Stimulated activated CD8-positive, alpha-beta memory T cell treated with anti-CD3 and anti-CD28 coated beads, Interleukin-4, amount 100 ng/mL, for 4 hours (primary cell): ENCODE data around the gene UBE2D3.

Source experiments
- DNase-seq, 2 donors: peaks; one replicate each; pipeline ENCODE4 v3.0.0-alpha.2; 2020; ENCODE audit warnings: low read depth in 2 of 2, low spot score in 1 of 2

The UBE2D3 gene

GRCh38 chr4:102758241-102759160 is 68.8 kb downstream of the UBE2D3 start:
- DNase-seq: no peak

- no peak for DNase-seq
Observed at GRCh38 chr4:102757681-102758080, 69.7 kb downstream of the UBE2D3 start.

- no peak for DNase-seq
Observed at GRCh38 chr4:102754044-102754443, 73.3 kb downstream of the UBE2D3 start.

GRCh38 chr4:102751941-102752340 is 75.4 kb downstream of the UBE2D3 start:
- no peak for DNase-seq
